ENCODE data around the gene PET100.

PET100 gene

DNA sequence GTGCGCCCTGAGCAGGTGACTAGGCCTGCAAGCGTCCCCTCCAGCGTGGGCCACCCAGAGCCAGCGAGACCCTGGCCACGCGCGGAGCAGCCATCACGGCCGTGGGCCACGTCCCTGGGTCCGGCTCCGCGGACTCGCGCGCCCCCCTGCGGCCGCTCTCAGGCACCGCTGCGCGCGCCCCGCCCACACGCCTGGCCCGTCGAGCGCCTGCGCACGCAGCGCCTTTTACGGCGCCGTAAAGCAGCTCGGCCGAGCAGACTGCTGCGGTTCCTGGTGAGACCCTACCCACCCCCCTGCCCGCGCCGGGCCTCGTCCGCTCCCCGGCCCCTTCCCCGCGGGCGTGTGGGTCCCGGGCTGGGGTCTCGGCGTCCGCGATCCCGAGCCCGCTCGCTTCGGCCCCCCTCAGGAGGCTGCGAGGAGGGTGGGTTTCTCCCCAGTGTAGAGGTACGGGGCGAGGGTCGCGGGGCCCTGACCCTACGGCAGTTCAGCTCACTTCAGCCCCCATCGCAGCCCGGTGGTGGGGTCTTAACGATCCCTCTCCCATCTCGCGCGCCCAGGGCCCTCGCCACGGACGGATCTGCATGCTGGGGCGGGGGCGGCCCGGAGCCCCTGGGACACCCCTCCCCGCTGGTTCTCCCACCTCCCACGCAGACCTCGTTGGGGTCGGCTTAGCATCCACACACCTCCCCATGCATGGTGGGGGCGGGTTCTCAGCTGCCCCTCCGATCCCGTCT is 51.2 kb downstream of the PET100 start, which contains the start of gene TRAPPC5:
TRAPPC5 (plus strand) TSS at position 228 of the 734 bp plus-strand sequence. CDS start 1,421 bp downstream, outside the sequence.
- peak; percentile 63 to 71 for DNase-seq
